Measurements from ENCODE around the gene AKR1B15.

- TF ChIP-seq CTCF (conservative IDR thresholded peaks at IDR 0.05): no peak
- no peak for TF ChIP-seq ZFX (IDR thresholded peaks at IDR 0.05)
These were observed 13.2 kb downstream of the AKR1B15 start for GRCh38 chr7:134562136-134562535.

All from C4-2B (cell line).